HG03442 (cell line): ENCODE measurements around the gene GADL1.

Experiments used
- ATAC-seq: cut with Tn5 transposase; IDR thresholded peaks from one replicate; pipeline ENCODE4 v1.9.1; 2021; ENCODE audit warnings: mild to moderate bottlenecking, moderate library complexity; ENCODE audit not compliant: unreplicated experiment

Gene GADL1

DNA sequence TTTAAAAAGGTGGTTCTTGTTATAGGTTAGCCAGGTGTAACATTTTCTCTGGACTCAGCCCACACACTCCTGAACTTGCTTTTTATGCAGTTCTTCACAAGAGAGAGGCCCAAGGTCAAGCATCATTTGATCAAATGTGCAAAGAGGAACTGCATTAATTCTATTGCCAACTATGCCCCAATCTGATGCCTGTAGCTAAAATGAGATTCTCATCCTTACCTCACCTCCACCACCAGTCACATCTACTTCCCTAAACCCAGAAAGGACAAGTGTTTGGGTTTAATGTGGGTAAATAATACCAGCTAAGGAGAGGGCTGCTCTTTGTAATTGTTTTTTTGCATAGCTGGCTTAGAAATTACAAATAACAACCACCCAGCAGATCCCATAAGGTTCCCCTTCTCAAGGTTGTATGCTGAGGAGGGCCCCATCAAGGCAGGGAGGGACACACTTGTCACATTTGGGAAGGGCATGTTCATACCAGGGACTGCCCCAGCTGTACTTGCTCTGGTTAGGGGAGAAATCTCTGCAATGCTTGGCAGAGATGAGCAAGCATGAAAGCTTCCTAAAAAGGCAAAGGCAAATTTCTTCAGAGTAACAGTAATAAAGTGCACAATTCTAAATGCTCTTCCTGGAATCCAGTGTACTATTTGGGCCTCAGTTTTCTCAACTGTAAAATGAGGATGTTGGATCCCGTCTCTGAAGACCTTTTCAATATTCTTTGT, 211.9 kb downstream of the GADL1 start:
- ATAC-seq: no peak

DNA sequence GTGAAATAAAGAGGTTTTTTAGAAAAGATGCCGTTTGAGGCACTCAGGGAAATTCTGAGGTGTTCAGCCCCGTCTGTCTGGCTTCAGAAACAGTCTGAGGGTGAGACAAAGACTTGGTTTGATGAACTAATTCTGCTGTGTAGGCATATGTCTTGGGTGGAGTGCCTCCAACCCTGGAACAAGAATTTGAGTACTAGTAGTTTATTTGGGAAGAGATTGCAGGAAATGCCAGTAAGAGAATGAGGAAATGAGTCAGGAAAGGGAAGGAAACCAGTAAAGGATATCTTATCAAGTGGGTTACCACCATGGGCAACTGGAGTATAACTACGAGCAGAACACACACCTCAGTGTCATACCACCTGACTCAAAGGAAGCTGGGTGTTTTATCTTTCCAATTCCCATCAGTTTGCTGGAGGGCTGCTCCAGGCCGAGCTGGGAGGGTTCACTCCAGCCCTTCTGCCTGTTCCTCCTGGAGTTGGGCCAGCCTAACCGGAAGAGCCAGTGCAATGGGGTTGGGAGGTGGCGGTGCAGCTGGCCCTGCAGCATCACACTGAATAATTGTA, 212.7 kb downstream of the GADL1 start:
- no peak for ATAC-seq

DNA sequence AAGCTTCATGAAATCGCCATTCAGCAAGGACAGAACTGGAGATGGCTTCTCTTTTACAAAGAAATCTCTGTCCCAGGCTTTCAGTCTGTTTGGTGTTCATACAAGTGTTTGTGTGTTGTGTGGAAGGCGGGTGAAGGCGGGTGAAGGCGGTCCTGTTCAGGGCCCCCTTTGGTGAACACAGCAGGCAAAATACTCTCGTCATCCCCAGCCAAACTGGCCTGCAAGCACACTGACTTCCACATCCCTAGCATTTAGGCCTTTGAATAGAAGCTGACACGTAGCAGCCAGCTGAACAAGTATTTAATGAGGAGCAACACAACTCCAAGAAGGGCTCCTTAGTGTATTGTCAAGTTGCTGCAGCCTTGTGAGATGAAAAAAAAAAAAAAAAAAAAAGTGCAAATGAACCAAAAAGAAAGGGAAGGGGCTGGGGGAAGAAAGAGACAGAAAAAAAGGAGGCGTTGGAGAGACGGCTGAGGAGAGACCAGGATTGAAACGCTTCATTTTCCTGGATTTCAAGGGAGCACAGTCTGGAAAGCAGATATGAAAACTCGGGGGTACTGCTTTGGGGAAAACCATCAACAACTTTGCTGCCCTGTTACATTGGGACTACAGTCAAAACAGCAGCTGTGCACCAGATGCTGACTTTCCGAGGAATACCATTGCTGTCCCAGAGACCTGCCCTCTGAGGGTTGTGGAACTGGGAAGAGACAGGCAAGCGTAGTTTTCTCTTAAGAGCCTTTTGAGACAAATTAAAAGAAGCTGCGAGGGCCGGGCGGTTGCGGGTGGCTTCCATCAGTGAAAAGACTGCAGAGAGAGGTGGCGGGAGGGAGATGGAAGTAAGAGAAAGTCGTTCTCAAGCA, 213.4 kb downstream of the GADL1 start:
- ATAC-seq: no peak

DNA sequence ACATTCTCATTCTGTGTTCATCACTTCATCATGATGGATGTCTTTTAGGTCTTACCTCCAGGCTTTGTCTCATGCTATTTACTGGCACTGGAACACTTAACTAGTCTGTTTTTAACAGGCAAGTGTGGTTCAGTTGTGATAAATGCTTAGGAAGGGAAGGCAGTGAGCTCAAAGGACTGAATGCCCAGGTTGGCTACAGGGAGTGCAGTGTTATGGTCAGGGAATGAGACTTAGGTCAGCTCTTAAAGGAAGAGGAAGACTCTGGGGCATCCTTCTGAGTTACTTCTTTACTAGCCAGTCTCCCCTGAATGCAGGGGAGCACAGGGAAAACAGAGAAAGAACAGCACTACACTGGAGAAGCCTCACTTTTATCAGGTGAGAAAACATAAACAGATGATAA, 215.4 kb downstream of the GADL1 start:
- no peak for ATAC-seq

DNA sequence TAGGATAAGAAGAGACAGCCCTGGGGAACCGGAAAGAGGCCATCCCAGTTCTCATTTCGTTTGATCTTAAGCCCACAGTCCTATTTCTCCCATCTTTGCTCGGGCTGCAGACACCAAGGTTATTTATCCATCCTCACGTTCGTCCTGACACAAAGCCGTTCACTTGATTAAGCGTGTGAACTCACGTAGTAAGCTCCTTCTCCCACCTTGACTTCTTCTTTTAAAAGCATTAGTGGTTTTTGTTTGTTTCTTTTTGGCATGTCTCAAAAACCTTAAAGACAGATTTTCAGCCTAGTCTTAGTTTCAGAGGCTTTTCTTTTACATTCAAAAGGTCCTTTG, 217.1 kb downstream of the GADL1 start:
- ATAC-seq: no peak

DNA sequence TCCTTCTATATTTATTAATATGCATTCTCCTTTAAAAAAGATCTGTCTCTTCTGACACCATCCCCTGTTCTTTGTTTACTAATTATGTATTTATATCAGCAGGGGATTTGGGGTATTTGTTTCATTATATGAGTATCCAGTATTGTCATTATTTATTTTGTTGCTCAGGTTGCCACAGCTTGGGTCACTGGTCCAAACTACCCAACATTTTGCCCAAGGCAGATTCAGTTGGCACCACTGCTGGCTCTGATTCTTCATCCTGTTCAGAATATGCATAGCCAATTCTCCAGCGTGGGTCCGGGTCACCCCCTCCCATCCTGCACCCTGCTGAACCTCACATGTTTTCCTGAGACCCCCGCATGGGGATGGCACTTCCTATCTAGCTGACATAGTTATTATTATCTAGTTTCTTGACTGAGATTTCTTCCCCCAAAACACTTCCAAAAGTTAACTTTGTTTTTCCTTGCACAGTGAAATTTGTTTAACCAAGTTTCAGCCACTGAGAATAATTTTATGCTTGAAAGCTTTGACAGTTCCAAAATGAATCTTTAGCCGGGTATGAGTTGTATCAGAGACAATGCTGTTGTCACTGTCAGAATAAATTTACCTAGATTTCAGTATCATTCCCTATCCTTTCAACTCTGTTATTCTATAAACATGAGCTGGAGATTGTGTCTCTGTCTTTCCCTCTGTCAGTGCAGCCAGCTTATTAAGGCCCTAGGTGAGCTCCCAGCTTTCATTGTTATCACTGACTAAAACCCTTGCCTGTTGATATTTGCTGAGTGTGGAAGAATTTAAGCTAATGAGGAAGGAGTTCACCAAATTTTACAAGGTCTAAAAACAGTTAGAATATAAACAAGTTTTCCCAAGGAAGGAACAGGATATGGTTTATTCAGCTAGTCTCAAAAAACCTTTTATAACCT, 217.8 kb downstream of the GADL1 start:
- no peak for ATAC-seq
